Psoas muscle (tissue), 8 donors: ENCODE data around the gene RANBP6. TPM values are rescaled to one million over a fixed set of nuclear protein-coding genes. Genes with fewer than 3 reads are reported as not detected.
"Not testable (repeated sequence)": the region's sequence is repeated elsewhere in the genome, so short reads cannot be mapped to it uniquely, and the experiment has no call there.

Experiments
- ATAC-seq, 4 donors: fragments of 200-7000 bp; cut with Tn5 transposase; one replicate each; pipeline ENCODE4 v1.9.1; 2020; ENCODE audit warnings: moderate library complexity in 3 of 4, mild to moderate bottlenecking in 2 of 4
- DNase-seq, 2 donors: peaks; one replicate each; pipeline ENCODE4 v3.0.0-alpha.2; 2020
- H3K27ac ChIP-seq: fragments of 200-600 bp; one replicate; pipeline ENCODE4 v1.8.0; 2022
- H3K27me3 ChIP-seq, 3 donors: fragments of 200-600 bp in 1 of 3; one replicate each; pipeline versions ENCODE4 v1.6.1 to v1.8.0; 2013 to 2022; ENCODE audit warnings: low read length in 2 of 3, mild to moderate bottlenecking in 2 of 3, moderate library complexity in 1 of 3; ENCODE audit not compliant: insufficient read depth in 3 of 3
- H3K36me3 ChIP-seq, 2 donors: fragments of 200-600 bp in 1 of 2; one replicate each; pipeline versions ENCODE4 v1.6.1 to v1.8.0; 2013 to 2022; ENCODE audit warnings: low read depth in 1 of 2, mild to moderate bottlenecking in 1 of 2, moderate library complexity in 1 of 2; ENCODE audit not compliant: insufficient read depth in 1 of 2
- H3K4me1 ChIP-seq: fragments of 200-600 bp; one replicate; pipeline ENCODE4 v1.8.0; 2022
- H3K4me3 ChIP-seq: fragments of 200-600 bp; one replicate; pipeline ENCODE4 v1.8.0; 2022; ENCODE audit warnings: mild to moderate bottlenecking
- H3K9me3 ChIP-seq: fragments of 200-600 bp; one replicate; pipeline ENCODE4 v1.8.0; 2022
- CTCF ChIP-seq: fragments of 200-600 bp; IDR thresholded peaks from one replicate; pipeline ENCODE4 v1.8.0; 2022; ENCODE audit warnings: antibody characterized with exemption
- WGBS, 3 donors: extraction: QIAGEN DNeasy Blood & Tissue Kit; methylation state at CpG; one replicate each; pipeline versions ENCODE4 v1.1.6 to v1.1.7; 2013; 5-methylcytosine and 5-hydroxymethylcytosine counted together
- intact Hi-C, 2 donors: fragments of 100-400 bp; cut with DNase I; formaldehyde crosslinking; loops; one replicate each; pipeline versions ENCODE4 v1.11.0 to v1.14.2; 2022
- polyA plus RNA-seq, 3 donors: library from polyadenylated mRNA; stranded (reverse); fragments of 200-250 nt; gene quantifications; one replicate each; pipeline ENCODE4 v1.2.3, GENCODE V29; 2013
- total RNA-seq, 4 donors: library from RNA; stranded (reverse); fragmentation: NEBNext Ultra II Directional in 2 of 4; extraction: Animal tissue kit (Norgen Biotek cat#: 25700) in 2 of 4; gene quantifications; one replicate each; pipeline versions ENCODE4 v1.2.1 to v1.2.4, GENCODE V29; 2021 to 2023
- donor health status: healthy with polysubstance abuse.
- donor health status: DM: no; HTN: no; CAD: no; lungs with moderate emphysema.
- donor health status: Bipolar disorder and iron deficiency.
- donor health status: healthy.
- donor health status: DM: yes; HTN: yes; CAD: no.
- donor health status: DM: no; HTN: no; CAD: no.
- donor health status: DM: no; HTN: no; CAD: no.
- donor health status: DM: yes; HTN: yes; CAD: no.

The RANBP6 gene
- total and polyA plus RNA-seq, 7 donors: 6.5 to 24.2 (median 16.4) TPM

GRCh38 chr9:6034954-6035353 lies 19.5 kb upstream of the RANBP6 start:
- no peaks in the 10 kb centered on the region for H3K9me3 ChIP-seq
- intact Hi-C loops: no loop called here
- H3K4me3 ChIP-seq: no peak overlapping the region
- ATAC-seq (no peak), DNase-seq (no peak)
- H3K36me3 ChIP-seq: no peaks in the 10 kb centered on the region
- no peaks in the 10 kb centered on the region for H3K4me1 ChIP-seq
- H3K27me3 ChIP-seq: no peaks in the 10 kb centered on the region
- 70 to 82% (median 75%) methylated on average over 5 of the region's 5 CpGs for WGBS, 3 donors
- no peak overlapping the region for H3K27ac ChIP-seq
- no peak for TF ChIP-seq CTCF

GRCh38 chr9:6029604-6030274 lies 14.3 kb upstream of the RANBP6 start:
- WGBS, 3 donors: 79 to 84% (median 80%) methylated on average over 4 of the region's 4 CpGs

GRCh38 chr9:6024035-6024554 lies 8.7 kb upstream of the RANBP6 start:
- TF ChIP-seq CTCF: peak; percentile 53
- 37 to 43% (median 40%) methylated on average over 4 of the region's 4 CpGs for WGBS, 3 donors
- Histone ChIP-seq H3K4me3 (no peak overlapping the region), H3K4me1 (no peaks in the 10 kb centered on the region), H3K27ac (no peak overlapping the region), H3K36me3 (no peaks in the 10 kb centered on the region), H3K27me3 (no peaks in the 10 kb centered on the region), H3K9me3 (no peaks in the 10 kb centered on the region)
- no peak for DNase-seq
- intact Hi-C loops: no loop called here
- peak in 1 of 4 donors; percentile 53 for ATAC-seq

More at GRCh38 chr9:6029604-6030274, 14.3 kb upstream of the RANBP6 start:
- Histone ChIP-seq H3K4me3 (no peak overlapping the region), H3K36me3 (no peaks in the 10 kb centered on the region), H3K27ac (no peak overlapping the region), H3K27me3 (peaks cover 0 to 4% (median 0%) of the 10 kb centered on the region in 3 donors), H3K4me1 (no peaks in the 10 kb centered on the region), H3K9me3 (no peaks in the 10 kb centered on the region)
- TF ChIP-seq CTCF: no peak
- ATAC-seq (no peak), DNase-seq (no peak)
- intact Hi-C loops: no loop called here

GRCh38 chr9:6016975-6017374 lies 1.6 kb upstream of the RANBP6 start:
- not testable (repeated sequence) for H3K27ac ChIP-seq, H3K9me3 ChIP-seq, H3K4me3 ChIP-seq, H3K27me3 ChIP-seq, ATAC-seq, DNase-seq
- Histone ChIP-seq H3K36me3 (peaks cover 0 to 20% of the 10 kb centered on the region in 2 donors), H3K4me1 (peaks cover 30% of the 10 kb centered on the region)
- intact Hi-C loops: loop anchor here in 1 of 2 donors (10.0 kb wide), 2 partner anchors 392 to 398 kb away; partner anchors contain the start of genes RIC1 and UHRF2
- 96 to 98% (median 97%) methylated on average over 10 of the region's 10 CpGs for WGBS, 3 donors

- peaks cover 0 to 30% of the 10 kb centered on the region in 2 donors for H3K36me3 ChIP-seq
- peak overlapping the region; percentile 91 for H3K27ac ChIP-seq
- H3K4me3 ChIP-seq: peak overlapping the region; percentile 93
- H3K4me1 ChIP-seq: peaks cover 37% of the 10 kb centered on the region
- H3K9me3 ChIP-seq: no peaks in the 10 kb centered on the region
- no peak for DNase-seq
- intact Hi-C loops: loop anchor here in 1 of 2 donors (10.0 kb wide), 2 partner anchors 390 to 400 kb away; partner anchors contain the start of genes RIC1 and UHRF2
- peak; percentile 56 to 85 (median 74) for ATAC-seq
- WGBS, 3 donors: 25 to 34% (median 30%) methylated on average over 9 of the region's 9 CpGs
- no peaks in the 10 kb centered on the region for H3K27me3 ChIP-seq
- TF ChIP-seq CTCF: no peak
Measured at GRCh38 chr9:6014670-6015270, 654 bp downstream of the RANBP6 start.
